A549 (cell line): ENCODE data around the gene C3orf52.

Experiments used
- MAZ ChIP-seq: fragments of 150-350 bp; IDR thresholded peaks from 2 replicates; pipeline ENCODE4 v1.6.1; 2014; ENCODE audit warnings: antibody characterized with exemption, low read depth, low read length, borderline replicate concordance
- NR3C1 ChIP-seq: fragments of >200 bp; sonication (Bioruptor Twin); formaldehyde crosslinking; IDR thresholded peaks from 3 replicates; pipeline ENCODE4 v1.6.1; 2017
- TF ChIP-seq, protein P1 (sequence below): fragments of >200 bp; sonication (Bioruptor Twin); formaldehyde crosslinking; IDR thresholded peaks from 3 replicates; pipeline ENCODE4 v1.5.1; 2016

DNA sequence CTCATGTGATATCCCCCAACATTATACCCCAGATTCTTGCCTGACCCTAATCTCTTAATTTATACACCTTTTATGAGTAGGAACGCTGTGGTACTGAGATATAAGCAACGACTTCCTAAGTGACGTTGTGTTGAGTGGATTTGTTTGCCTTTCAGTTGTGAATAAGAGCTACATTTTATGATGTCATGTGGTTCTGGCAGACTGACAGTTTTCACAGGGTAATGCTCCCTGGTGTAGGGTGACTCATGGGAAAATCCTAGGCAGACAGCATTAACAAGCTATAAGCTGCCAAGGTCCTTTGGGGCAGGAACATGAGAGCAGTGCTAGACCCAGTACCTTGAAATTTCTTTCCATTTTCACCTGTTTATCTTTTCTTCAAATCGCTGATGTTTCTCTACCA lies 11.2 kb downstream of the C3orf52 start:
- TF ChIP-seq, protein P1, sequence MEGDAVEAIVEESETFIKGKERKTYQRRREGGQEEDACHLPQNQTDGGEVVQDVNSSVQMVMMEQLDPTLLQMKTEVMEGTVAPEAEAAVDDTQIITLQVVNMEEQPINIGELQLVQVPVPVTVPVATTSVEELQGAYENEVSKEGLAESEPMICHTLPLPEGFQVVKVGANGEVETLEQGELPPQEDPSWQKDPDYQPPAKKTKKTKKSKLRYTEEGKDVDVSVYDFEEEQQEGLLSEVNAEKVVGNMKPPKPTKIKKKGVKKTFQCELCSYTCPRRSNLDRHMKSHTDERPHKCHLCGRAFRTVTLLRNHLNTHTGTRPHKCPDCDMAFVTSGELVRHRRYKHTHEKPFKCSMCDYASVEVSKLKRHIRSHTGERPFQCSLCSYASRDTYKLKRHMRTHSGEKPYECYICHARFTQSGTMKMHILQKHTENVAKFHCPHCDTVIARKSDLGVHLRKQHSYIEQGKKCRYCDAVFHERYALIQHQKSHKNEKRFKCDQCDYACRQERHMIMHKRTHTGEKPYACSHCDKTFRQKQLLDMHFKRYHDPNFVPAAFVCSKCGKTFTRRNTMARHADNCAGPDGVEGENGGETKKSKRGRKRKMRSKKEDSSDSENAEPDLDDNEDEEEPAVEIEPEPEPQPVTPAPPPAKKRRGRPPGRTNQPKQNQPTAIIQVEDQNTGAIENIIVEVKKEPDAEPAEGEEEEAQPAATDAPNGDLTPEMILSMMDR: no peak
- TF ChIP-seq NR3C1: no peak
- no peak for TF ChIP-seq MAZ
